PC-3 (cell line): ENCODE data around the gene FBLN1.

Source experiments
- EZH2 ChIP-seq: fragments of 300-600 bp; sonication (generic); IDR thresholded peaks from one replicate; pipeline ENCODE4 v1.6.1; 2017; ENCODE audit warnings: antibody characterized with exemption, mild to moderate bottlenecking, low read length; ENCODE audit not compliant: unreplicated experiment
- TF ChIP-seq, protein P1 (sequence below): fragments of 300-600 bp; sonication (generic); conservative IDR thresholded peaks from 2 replicates; pipeline ENCODE4 v1.5.1; 2017; ENCODE audit warnings: antibody characterized with exemption, low read depth, mild to moderate bottlenecking, low read length

GRCh38 chr22:45468872-45469271 lies 33.8 kb upstream of the FBLN1 start:
- TF ChIP-seq, protein P1, sequence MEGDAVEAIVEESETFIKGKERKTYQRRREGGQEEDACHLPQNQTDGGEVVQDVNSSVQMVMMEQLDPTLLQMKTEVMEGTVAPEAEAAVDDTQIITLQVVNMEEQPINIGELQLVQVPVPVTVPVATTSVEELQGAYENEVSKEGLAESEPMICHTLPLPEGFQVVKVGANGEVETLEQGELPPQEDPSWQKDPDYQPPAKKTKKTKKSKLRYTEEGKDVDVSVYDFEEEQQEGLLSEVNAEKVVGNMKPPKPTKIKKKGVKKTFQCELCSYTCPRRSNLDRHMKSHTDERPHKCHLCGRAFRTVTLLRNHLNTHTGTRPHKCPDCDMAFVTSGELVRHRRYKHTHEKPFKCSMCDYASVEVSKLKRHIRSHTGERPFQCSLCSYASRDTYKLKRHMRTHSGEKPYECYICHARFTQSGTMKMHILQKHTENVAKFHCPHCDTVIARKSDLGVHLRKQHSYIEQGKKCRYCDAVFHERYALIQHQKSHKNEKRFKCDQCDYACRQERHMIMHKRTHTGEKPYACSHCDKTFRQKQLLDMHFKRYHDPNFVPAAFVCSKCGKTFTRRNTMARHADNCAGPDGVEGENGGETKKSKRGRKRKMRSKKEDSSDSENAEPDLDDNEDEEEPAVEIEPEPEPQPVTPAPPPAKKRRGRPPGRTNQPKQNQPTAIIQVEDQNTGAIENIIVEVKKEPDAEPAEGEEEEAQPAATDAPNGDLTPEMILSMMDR, result no peak
- no peak for TF ChIP-seq EZH2
